Adrenal gland (tissue), 5 donors: ENCODE data around the gene SLFNL1.

Experiments
- POLR2A ChIP-seq, 2 donors: fragments of 450-650 bp; IDR thresholded peaks; one replicate each; pipeline ENCODE4 v1.6.1; 2017; ENCODE audit warnings: antibody characterized with exemption in 2 of 2, mild to moderate bottlenecking in 2 of 2, moderate library complexity in 1 of 2
- TF ChIP-seq, protein P1 (sequence below), 6 experiments: fragments of 450-650 bp in 4 of 6; fragments of 200-600 bp in 2 of 6; sonication (generic) in 1 of 6; IDR thresholded peaks; 1 replicate in 5 of 6; 2 replicates in 1 of 6; pipeline versions ENCODE4 v1.5.1 to v1.8.0; 2016 to 2021; ENCODE audit warnings: antibody characterized with exemption in 6 of 6, mild to moderate bottlenecking in 2 of 6, moderate library complexity in 1 of 6
- donor health status: DM: no; HTN: no; CAD: no.

DNA sequence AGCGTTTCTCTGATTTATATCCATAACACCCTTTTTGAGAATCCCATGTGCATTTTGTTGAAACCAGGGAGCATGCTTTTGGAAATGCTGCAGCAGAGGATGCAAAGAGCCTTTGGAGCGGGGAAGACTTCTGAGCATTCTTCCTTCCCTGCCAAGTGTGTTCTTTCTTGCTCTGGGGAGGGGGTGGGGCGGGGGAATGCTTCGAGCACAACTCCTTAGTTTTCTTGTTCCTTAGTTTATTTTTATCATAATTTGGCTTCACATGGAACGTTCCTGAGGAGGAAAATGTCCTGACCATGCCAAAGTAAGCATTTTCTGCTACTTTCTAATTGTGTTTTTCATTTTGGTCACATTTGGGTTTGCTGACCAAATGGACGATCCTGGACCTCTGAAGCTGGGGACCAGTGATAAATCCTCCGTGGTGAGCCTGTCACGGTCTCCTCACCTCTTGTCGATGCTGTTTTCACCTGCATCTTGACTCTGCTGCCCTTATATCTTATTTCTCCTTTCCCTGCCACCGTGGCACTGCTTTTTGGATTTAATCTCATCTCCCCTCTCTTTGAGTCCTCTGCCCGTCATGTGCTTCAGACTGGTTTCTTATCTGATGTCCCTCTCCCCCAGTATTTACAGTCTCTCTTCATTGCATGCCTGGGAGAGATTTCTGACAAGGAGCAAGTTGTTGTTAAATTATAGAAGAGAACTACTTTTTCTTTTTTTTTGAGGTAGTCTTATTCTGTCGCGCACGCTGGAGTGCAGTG, 39.7 kb downstream of the SLFNL1 start:
- TF ChIP-seq, protein P1, sequence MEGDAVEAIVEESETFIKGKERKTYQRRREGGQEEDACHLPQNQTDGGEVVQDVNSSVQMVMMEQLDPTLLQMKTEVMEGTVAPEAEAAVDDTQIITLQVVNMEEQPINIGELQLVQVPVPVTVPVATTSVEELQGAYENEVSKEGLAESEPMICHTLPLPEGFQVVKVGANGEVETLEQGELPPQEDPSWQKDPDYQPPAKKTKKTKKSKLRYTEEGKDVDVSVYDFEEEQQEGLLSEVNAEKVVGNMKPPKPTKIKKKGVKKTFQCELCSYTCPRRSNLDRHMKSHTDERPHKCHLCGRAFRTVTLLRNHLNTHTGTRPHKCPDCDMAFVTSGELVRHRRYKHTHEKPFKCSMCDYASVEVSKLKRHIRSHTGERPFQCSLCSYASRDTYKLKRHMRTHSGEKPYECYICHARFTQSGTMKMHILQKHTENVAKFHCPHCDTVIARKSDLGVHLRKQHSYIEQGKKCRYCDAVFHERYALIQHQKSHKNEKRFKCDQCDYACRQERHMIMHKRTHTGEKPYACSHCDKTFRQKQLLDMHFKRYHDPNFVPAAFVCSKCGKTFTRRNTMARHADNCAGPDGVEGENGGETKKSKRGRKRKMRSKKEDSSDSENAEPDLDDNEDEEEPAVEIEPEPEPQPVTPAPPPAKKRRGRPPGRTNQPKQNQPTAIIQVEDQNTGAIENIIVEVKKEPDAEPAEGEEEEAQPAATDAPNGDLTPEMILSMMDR (IDR thresholded peaks at IDR 0.05), result no peak
- no peak for TF ChIP-seq POLR2A (IDR thresholded peaks at IDR 0.05)
